CD8-positive, alpha-beta memory T cell (primary cell): ENCODE data around the gene SULT1C2. TPM values are rescaled to one million over a fixed set of nuclear protein-coding genes. Genes with fewer than 3 reads are reported as not detected.
"Not testable (repeated sequence)": the region's sequence is repeated elsewhere in the genome, so short reads cannot be mapped to it uniquely, and the experiment has no call there.

Experiments
- CTCF ChIA-PET: fragments of 350-600 bp; sonication (Branson Sonifier 250); formaldehyde crosslinking; loops from one replicate; lab custom pipeline; 2021; ENCODE audit warnings: antibody characterized with exemption; lab: Charles Lee
- POLR2A ChIA-PET: fragments of 350-600 bp; sonication (Branson Sonifier 250); formaldehyde crosslinking; loops from one replicate; lab custom pipeline; 2021; ENCODE audit warnings: antibody characterized with exemption; lab: Charles Lee
- DNase-seq, 5 donors: peaks; one replicate each; pipeline versions ENCODE4 v3.0.0 to v3.0.0-alpha.2; 2020 to 2022; ENCODE audit warnings: mixed read lengths in 1 of 5
- H3K27ac ChIP-seq: one replicate; pipeline ENCODE4 v1.7.0; 2013; ENCODE audit warnings: low read depth, mild to moderate bottlenecking, low read length, moderate library complexity
- H3K27me3 ChIP-seq: 2 replicates; pipeline ENCODE4 v1.7.0; 2013; ENCODE audit warnings: low read length, mild to moderate bottlenecking; ENCODE audit not compliant: insufficient read depth, poor library complexity, severe bottlenecking
- H3K36me3 ChIP-seq: 2 replicates; pipeline ENCODE4 v1.7.0; 2013; ENCODE audit warnings: mild to moderate bottlenecking, low read length, moderate library complexity; ENCODE audit not compliant: insufficient read depth
- H3K4me1 ChIP-seq: 2 replicates; pipeline ENCODE4 v1.7.0; 2013; ENCODE audit warnings: mild to moderate bottlenecking, low read length, moderate library complexity; ENCODE audit not compliant: insufficient read depth
- H3K4me3 ChIP-seq: 2 replicates; pipeline ENCODE4 v1.7.0; 2013; ENCODE audit warnings: mild to moderate bottlenecking, low read length
- H3K9me3 ChIP-seq: 2 replicates; pipeline ENCODE4 v1.7.0; 2013; ENCODE audit warnings: mild to moderate bottlenecking, low read length
- H3K27ac Mint-ChIP-seq, 8 donors: one replicate each; pipeline ENCODE4 v1.8.0; 2020 to 2021; ENCODE audit warnings: mixed read lengths in 8 of 8, mild to moderate bottlenecking in 6 of 8, inconsistent platforms in 3 of 8, moderate library complexity in 3 of 8
- H3K27me3 Mint-ChIP-seq, 2 donors: one replicate each; pipeline ENCODE4 v1.8.0; 2020 to 2021; ENCODE audit warnings: mixed read lengths in 2 of 2, mild to moderate bottlenecking in 1 of 2, moderate library complexity in 1 of 2
- H3K36me3 Mint-ChIP-seq, 3 donors: one replicate each; pipeline ENCODE4 v1.8.0; 2020 to 2021; ENCODE audit warnings: mixed read lengths in 3 of 3, inconsistent platforms in 1 of 3, mild to moderate bottlenecking in 1 of 3
- H3K4me1 Mint-ChIP-seq, 3 donors: one replicate each; pipeline ENCODE4 v1.8.0; 2020 to 2021; ENCODE audit warnings: mixed read lengths in 3 of 3, inconsistent platforms in 1 of 3, mild to moderate bottlenecking in 1 of 3
- H3K4me3 Mint-ChIP-seq, 7 donors: one replicate each; pipeline ENCODE4 v1.8.0; 2020 to 2021; ENCODE audit warnings: mixed read lengths in 7 of 7, mild to moderate bottlenecking in 6 of 7, moderate library complexity in 4 of 7, inconsistent platforms in 2 of 7
- H3K9me3 Mint-ChIP-seq, 5 donors: one replicate each; pipeline ENCODE4 v1.8.0; 2020 to 2022; ENCODE audit warnings: mixed read lengths in 5 of 5, mild to moderate bottlenecking in 3 of 5, moderate library complexity in 2 of 5, inconsistent platforms in 1 of 5
- polyA plus RNA-seq: library from polyadenylated mRNA; unstranded; fragments of 300-500 nt; fragmentation: Illumina TruSeq; gene quantifications from one replicate; pipeline ENCODE4 v1.2.3, GENCODE V29; 2021
- total RNA-seq, 2 experiments: library from RNA; stranded (reverse); gene quantifications; one replicate each; pipeline ENCODE4 v1.2.3, GENCODE V29; 2021

SULT1C2 gene
- total and polyA plus RNA-seq, 3 experiments from 2014 or later = not detected

- H3K36me3 Mint-ChIP-seq = no peaks in the 10 kb centered on the region
- no peaks in the 10 kb centered on the region for H3K4me1 ChIP-seq
These were observed 59.1 kb downstream of the SULT1C2 start for GRCh38 chr2:108347786-108348185.

GRCh38 chr2:108348816-108349570 is 60.3 kb downstream of the SULT1C2 start:
- peaks cover 11 to 20% of the 10 kb centered on the region in 2 donors for H3K27me3 Mint-ChIP-seq
- CTCF ChIA-PET = no interaction called here
- H3K36me3 Mint-ChIP-seq = no peaks in the 10 kb centered on the region

More at GRCh38 chr2:108347786-108348185, 59.1 kb downstream of the SULT1C2 start:
- no peak for DNase-seq
- peaks cover 12 to 26% of the 10 kb centered on the region in 2 donors for H3K27me3 Mint-ChIP-seq
- Histone ChIP-seq H3K27me3 (no peaks in the 10 kb centered on the region), H3K36me3 (no peaks in the 10 kb centered on the region), H3K27ac (no peak overlapping the region), H3K4me3 (no peak overlapping the region), H3K9me3 (no peaks in the 10 kb centered on the region)
- no peak overlapping the region for H3K4me3 Mint-ChIP-seq
- H3K27ac Mint-ChIP-seq = no peak overlapping the region
- H3K4me1 Mint-ChIP-seq = no peaks in the 10 kb centered on the region
- ChIA-PET CTCF (no interaction called here), POLR2A (no interaction called here)
- no peaks in the 10 kb centered on the region for H3K9me3 Mint-ChIP-seq

GRCh38 chr2:108349571-108349928 is 60.9 kb downstream of the SULT1C2 start:
- Histone ChIP-seq H3K9me3 (no peaks in the 10 kb centered on the region), H3K4me3 (no peak overlapping the region), H3K27me3 (no peaks in the 10 kb centered on the region), H3K4me1 (no peaks in the 10 kb centered on the region), H3K36me3 (no peaks in the 10 kb centered on the region), H3K27ac (no peak overlapping the region)
- Mint-ChIP-seq H3K4me1 (no peaks in the 10 kb centered on the region), H3K4me3 (no peak overlapping the region), H3K27ac (no peak overlapping the region), H3K27me3 (peaks cover 11 to 20% of the 10 kb centered on the region in 2 donors), H3K9me3 (no peaks in the 10 kb centered on the region), H3K36me3 (no peaks in the 10 kb centered on the region)
- DNase-seq = no peak
- ChIA-PET POLR2A (no interaction called here), CTCF (no interaction called here)

More at GRCh38 chr2:108348816-108349570, 60.3 kb downstream of the SULT1C2 start:
- Mint-ChIP-seq H3K4me1 (no peaks in the 10 kb centered on the region), H3K9me3 (no peaks in the 10 kb centered on the region), H3K27ac (no peak overlapping the region), H3K4me3 (no peak overlapping the region)
- Histone ChIP-seq H3K9me3 (no peaks in the 10 kb centered on the region), H3K27ac (no peak overlapping the region), H3K27me3 (no peaks in the 10 kb centered on the region), H3K4me1 (no peaks in the 10 kb centered on the region), H3K4me3 (no peak overlapping the region), H3K36me3 (no peaks in the 10 kb centered on the region)
- POLR2A ChIA-PET = no interaction called here
- DNase-seq = no peak

- POLR2A ChIA-PET = no interaction called here
- H3K27me3 ChIP-seq = no peaks in the 10 kb centered on the region
- H3K4me3 ChIP-seq = no peak overlapping the region
- Mint-ChIP-seq H3K4me1 (no peaks in the 10 kb centered on the region), H3K36me3 (no peaks in the 10 kb centered on the region), H3K9me3 (no peaks in the 10 kb centered on the region), H3K27ac (no peak overlapping the region), H3K27me3 (peaks cover 15 to 25% of the 10 kb centered on the region in 2 donors), H3K4me3 (no peak overlapping the region)
- H3K27ac ChIP-seq = no peak overlapping the region
- no peak for DNase-seq
- CTCF ChIA-PET = no interaction called here
- H3K9me3 ChIP-seq = no peaks in the 10 kb centered on the region
- no peaks in the 10 kb centered on the region for H3K4me1 ChIP-seq
- H3K36me3 ChIP-seq = no peaks in the 10 kb centered on the region
These were observed 63.2 kb downstream of the SULT1C2 start for GRCh38 chr2:108351889-108352288.

GRCh38 chr2:108354136-108354535 is 65.4 kb downstream of the SULT1C2 start:
- Histone ChIP-seq H3K4me3 (no peak overlapping the region), H3K4me1 (no peaks in the 10 kb centered on the region), H3K27ac (no peak overlapping the region), H3K9me3 (no peaks in the 10 kb centered on the region), H3K27me3 (no peaks in the 10 kb centered on the region), H3K36me3 (no peaks in the 10 kb centered on the region)
- Mint-ChIP-seq H3K27ac (no peak overlapping the region), H3K27me3 (peaks cover 15 to 41% of the 10 kb centered on the region in 2 donors), H3K9me3 (no peaks in the 10 kb centered on the region), H3K4me1 (no peaks in the 10 kb centered on the region), H3K36me3 (no peaks in the 10 kb centered on the region), H3K4me3 (no peak overlapping the region)
- ChIA-PET CTCF (no interaction called here), POLR2A (no interaction called here)
- DNase-seq = no peak

GRCh38 chr2:108355906-108356734 is 67.4 kb downstream of the SULT1C2 start:
- Mint-ChIP-seq H3K27ac (no peak overlapping the region), H3K9me3 (no peaks in the 10 kb centered on the region), H3K4me3 (no peak overlapping the region), H3K36me3 (no peaks in the 10 kb centered on the region), H3K4me1 (no peaks in the 10 kb centered on the region), H3K27me3 (peaks cover 12 to 51% of the 10 kb centered on the region in 2 donors)
- DNase-seq = no peak
- H3K4me3 ChIP-seq = no peak overlapping the region
- H3K4me1 ChIP-seq = no peaks in the 10 kb centered on the region
- H3K9me3 ChIP-seq = no peaks in the 10 kb centered on the region
- CTCF ChIA-PET = no interaction called here
- H3K36me3 ChIP-seq = no peaks in the 10 kb centered on the region
- H3K27ac ChIP-seq = no peak overlapping the region
- no peaks in the 10 kb centered on the region for H3K27me3 ChIP-seq
- POLR2A ChIA-PET = no interaction called here

- CTCF ChIA-PET, H3K4me3 ChIP-seq, H3K4me1 Mint-ChIP-seq, H3K27me3 ChIP-seq, DNase-seq, POLR2A ChIA-PET, H3K9me3 ChIP-seq, H3K4me3 Mint-ChIP-seq, H3K36me3 ChIP-seq, H3K36me3 Mint-ChIP-seq, H3K27ac ChIP-seq, H3K4me1 ChIP-seq, H3K9me3 Mint-ChIP-seq: not testable (repeated sequence)
- H3K27me3 Mint-ChIP-seq = peaks cover 12 to 54% of the 10 kb centered on the region in 2 donors
- H3K27ac Mint-ChIP-seq = peak overlapping the region in 1 of 8 donors; percentile 51
These were observed 70.6 kb downstream of the SULT1C2 start for GRCh38 chr2:108359336-108359735.
